ENCODE data around the gene WIPF1. TPM values are rescaled to one million over a fixed set of nuclear protein-coding genes. Genes with fewer than 3 reads are reported as not detected.

The WIPF1 gene
- total RNA-seq, 2 donors from 2014 or later: 7.2 to 19.0 TPM

GRCh38 chr2:174595891-174596397 is 1.7 kb downstream of the WIPF1 start:
- no peak for DNase-seq (ENCODE audit: low spot score)
- no peak overlapping the region for H3K4me3 ChIP-seq
- H3K27ac ChIP-seq: peak overlapping the region in 1 of 2 donors; percentile 31
- TF ChIP-seq, protein P1, sequence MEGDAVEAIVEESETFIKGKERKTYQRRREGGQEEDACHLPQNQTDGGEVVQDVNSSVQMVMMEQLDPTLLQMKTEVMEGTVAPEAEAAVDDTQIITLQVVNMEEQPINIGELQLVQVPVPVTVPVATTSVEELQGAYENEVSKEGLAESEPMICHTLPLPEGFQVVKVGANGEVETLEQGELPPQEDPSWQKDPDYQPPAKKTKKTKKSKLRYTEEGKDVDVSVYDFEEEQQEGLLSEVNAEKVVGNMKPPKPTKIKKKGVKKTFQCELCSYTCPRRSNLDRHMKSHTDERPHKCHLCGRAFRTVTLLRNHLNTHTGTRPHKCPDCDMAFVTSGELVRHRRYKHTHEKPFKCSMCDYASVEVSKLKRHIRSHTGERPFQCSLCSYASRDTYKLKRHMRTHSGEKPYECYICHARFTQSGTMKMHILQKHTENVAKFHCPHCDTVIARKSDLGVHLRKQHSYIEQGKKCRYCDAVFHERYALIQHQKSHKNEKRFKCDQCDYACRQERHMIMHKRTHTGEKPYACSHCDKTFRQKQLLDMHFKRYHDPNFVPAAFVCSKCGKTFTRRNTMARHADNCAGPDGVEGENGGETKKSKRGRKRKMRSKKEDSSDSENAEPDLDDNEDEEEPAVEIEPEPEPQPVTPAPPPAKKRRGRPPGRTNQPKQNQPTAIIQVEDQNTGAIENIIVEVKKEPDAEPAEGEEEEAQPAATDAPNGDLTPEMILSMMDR (IDR thresholded peaks at IDR 0.05): no peak
- TF ChIP-seq POLR2A (IDR thresholded peaks at IDR 0.05): no peak
- no peak for TF ChIP-seq POLR2AphosphoS5 (IDR thresholded peaks at IDR 0.05)
- H3K36me3 ChIP-seq: no peaks in the 10 kb centered on the region
- intact Hi-C loops (cut with DNase I): no loop called here
- no peaks in the 10 kb centered on the region for H3K4me1 ChIP-seq (replicated peaks)
- no peaks in the 10 kb centered on the region for H3K27me3 ChIP-seq (replicated peaks; ENCODE audit: insufficient read depth)
- WGBS: 58% methylated on average over 2 of the region's 2 CpGs
- no peaks in the 10 kb centered on the region for H3K9me3 ChIP-seq

- no peaks in the 10 kb centered on the region for H3K9me3 ChIP-seq
- TF ChIP-seq POLR2A (IDR thresholded peaks at IDR 0.05): no peak
- TF ChIP-seq POLR2AphosphoS5 (IDR thresholded peaks at IDR 0.05): no peak
- TF ChIP-seq, protein P1 (IDR thresholded peaks at IDR 0.05): no peak
- no peaks in the 10 kb centered on the region for H3K36me3 ChIP-seq
- no peaks in the 10 kb centered on the region for H3K27me3 ChIP-seq (replicated peaks; ENCODE audit: insufficient read depth)
- intact Hi-C loops (cut with DNase I): no loop called here
- WGBS: 88% methylated on average over 3 of the region's 3 CpGs
- peak overlapping the region in 1 of 2 donors; percentile 31 for H3K27ac ChIP-seq
- H3K4me3 ChIP-seq: no peak overlapping the region
- no peak for DNase-seq (ENCODE audit: low spot score)
- no peaks in the 10 kb centered on the region for H3K4me1 ChIP-seq (replicated peaks)
Observed at GRCh38 chr2:174595116-174595809, 2.3 kb downstream of the WIPF1 start.

DNA sequence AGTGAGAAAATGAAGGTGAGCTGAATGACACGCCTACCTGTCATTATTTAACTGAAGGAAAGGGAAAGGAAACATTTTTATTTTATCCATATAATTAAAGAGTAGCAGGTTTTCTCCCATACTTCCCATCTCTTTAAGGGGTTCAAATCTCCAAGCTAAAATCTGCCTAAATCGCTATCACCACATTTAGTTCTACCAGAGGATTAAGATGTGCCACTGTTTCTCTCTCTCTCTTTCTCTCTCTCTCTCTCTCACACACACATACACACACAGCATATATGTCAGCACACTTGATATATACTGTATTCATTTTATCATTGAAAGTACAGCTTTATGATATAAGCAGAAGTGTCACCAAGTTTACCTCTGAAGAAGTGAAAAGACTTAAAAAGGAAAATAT is 3.1 kb downstream of the WIPF1 start:
- Histone ChIP-seq H3K4me1 (replicated peaks) (no peaks in the 10 kb centered on the region), H3K4me3 (no peak overlapping the region), H3K27ac (no peak overlapping the region), H3K9me3 (no peaks in the 10 kb centered on the region), H3K27me3 (replicated peaks; ENCODE audit: insufficient read depth) (no peaks in the 10 kb centered on the region), H3K36me3 (no peaks in the 10 kb centered on the region)
- no peak for DNase-seq (ENCODE audit: low spot score)
- WGBS: 91% methylated on average over 2 of the region's 2 CpGs
- intact Hi-C loops (cut with DNase I): no loop called here
- TF ChIP-seq, protein P1 (IDR thresholded peaks at IDR 0.05): no peak
- TF ChIP-seq POLR2A (IDR thresholded peaks at IDR 0.05) (no peak), POLR2AphosphoS5 (IDR thresholded peaks at IDR 0.05) (no peak)

DNA sequence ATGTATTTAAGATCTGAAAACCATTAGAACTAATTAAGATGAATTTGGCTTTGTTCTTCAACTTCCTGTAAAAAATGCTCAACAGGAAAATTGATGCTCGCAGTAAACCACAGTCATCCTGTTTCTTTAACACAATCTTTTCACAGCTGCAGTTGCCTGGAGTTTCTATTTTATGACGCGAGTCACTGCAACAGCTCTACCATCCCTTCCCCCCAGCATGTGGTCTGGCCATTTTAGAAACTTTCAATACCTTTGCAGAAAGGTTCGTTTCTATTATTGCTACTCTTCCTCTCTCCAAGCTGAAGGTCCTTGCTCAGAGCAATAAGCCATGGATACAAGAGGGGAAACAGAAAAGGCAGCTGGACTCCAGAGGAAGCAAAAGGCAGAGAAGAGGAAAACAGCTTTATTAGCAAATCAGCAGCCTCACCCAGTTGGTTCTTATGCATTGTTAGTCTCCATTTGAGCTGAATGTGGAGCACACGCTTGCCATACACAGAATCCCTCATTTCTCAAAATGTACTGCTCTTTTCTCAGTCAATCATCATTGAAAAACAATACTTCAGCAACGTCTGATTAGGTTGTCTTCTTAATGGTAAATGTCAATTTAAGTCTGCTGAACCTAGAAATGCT is 3.9 kb downstream of the WIPF1 start:
- H3K27ac ChIP-seq: no peak overlapping the region
- H3K9me3 ChIP-seq: no peaks in the 10 kb centered on the region
- H3K36me3 ChIP-seq: no peaks in the 10 kb centered on the region
- DNase-seq (ENCODE audit: low spot score): no peak
- intact Hi-C loops (cut with DNase I): no loop called here
- H3K4me3 ChIP-seq: no peak overlapping the region
- 47% methylated on average over 6 of the region's 6 CpGs for WGBS
- peak; percentile 23 for TF ChIP-seq POLR2AphosphoS5 (IDR thresholded peaks at IDR 0.05)
- no peak for TF ChIP-seq POLR2A (IDR thresholded peaks at IDR 0.05)
- H3K27me3 ChIP-seq (replicated peaks; ENCODE audit: insufficient read depth): no peaks in the 10 kb centered on the region
- no peaks in the 10 kb centered on the region for H3K4me1 ChIP-seq (replicated peaks)

GRCh38 chr2:174593041-174593440 is 4.6 kb downstream of the WIPF1 start:
- Histone ChIP-seq H3K9me3 (no peaks in the 10 kb centered on the region), H3K4me1 (replicated peaks) (no peaks in the 10 kb centered on the region), H3K4me3 (no peak overlapping the region), H3K27ac (no peak overlapping the region), H3K27me3 (replicated peaks; ENCODE audit: insufficient read depth) (no peaks in the 10 kb centered on the region), H3K36me3 (no peaks in the 10 kb centered on the region)
- TF ChIP-seq POLR2A (IDR thresholded peaks at IDR 0.05) (no peak), POLR2AphosphoS5 (IDR thresholded peaks at IDR 0.05) (no peak)
- TF ChIP-seq, protein P1 (IDR thresholded peaks at IDR 0.05): no peak
- no peak for DNase-seq (ENCODE audit: low spot score)
- intact Hi-C loops (cut with DNase I): no loop called here
